GM21528 (cell line): Measurements from ENCODE around the gene KCP.

ENCODE experiments used
- ATAC-seq: cut with Tn5 transposase; IDR thresholded peaks from one replicate; pipeline ENCODE4 v1.9.1; 2021; ENCODE audit warnings: mild to moderate bottlenecking, moderate library complexity; ENCODE audit not compliant: unreplicated experiment, low FRiP score

KCP gene

DNA sequence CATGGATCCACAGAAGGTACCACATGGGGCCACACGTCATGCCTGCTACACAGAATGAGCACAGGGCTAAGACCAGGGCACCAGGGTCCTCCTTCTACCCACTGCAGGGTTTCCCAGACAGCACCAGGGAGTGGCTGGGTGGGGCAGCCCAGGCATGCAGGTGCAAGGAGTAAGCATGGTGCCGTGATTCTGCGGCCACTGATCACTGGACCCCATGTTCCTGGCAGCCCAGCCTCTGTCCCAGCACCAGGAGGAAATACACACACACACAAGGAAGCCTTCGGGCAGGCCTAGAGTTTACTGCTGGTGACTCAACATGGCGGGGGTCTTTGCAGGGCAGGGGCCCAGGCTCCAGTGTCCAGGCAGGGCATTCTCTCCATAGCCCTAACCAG is 33.9 kb downstream of the KCP start:
- no peak for ATAC-seq

GRCh38 chr7:128876127-128876526 is 34.4 kb downstream of the KCP start:
- no peak for ATAC-seq

DNA sequence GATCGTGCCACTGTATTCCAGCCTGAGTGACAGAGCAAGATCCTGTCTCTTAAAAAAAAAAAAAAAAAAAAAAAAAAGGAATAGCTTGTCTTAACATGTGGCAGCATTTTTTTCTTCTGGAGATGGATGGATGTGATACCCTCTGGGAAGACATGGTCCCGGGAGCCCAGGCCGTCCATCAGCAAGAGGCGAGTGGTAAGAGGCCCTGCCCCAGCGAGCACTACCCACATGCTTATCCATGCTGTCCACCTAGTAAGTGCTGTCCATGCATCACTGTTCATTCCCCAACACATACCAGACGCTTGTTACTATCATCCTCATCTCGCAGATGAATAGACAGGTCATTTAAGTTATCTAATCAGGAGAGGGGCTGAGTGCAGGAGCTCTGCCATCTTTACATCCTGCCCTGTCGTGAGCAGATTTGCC is 35.0 kb downstream of the KCP start:
- no peak for ATAC-seq

DNA sequence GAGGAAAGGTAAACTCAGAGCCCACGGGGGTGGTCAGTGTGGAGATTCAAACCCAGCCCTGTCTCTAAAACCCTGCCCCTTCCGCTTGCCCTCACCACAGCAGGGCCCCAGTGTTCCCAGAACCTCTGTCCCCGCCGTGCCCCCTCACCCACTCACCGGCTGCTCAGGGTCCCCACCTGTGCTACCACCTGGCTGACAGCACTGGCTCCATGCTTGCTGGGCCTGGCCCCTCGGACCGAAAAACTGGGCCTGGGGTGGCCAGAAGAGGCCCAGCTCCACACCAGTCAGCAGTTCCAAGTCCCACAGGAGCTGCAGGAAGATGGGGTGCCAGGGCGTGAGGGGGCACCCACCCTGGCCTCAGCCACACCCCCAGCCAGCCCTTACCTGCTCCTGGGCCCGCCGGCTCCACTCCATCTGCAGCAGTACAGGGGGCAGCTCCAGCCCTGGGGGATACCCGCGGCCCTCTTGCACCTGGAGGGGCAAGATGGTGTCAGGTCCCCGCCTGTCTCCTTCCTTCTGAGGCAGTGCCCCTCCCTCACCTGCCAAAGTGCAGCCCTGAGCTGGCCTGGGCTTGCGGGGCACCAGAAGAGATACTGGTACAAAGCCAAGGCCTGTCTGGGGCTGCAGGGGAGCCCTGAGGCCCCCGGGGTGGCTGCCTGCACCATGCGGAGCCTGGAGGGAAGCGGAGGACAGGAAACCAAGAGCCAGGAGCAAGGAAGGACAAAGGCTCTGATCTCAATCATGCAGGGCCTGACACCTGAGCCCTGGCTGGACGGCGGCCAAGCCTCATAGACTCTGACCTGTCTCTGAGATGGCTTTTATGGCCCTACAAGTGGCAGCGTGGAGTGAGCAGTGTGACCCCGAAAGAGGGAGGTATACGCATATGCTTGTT is 36.1 kb downstream of the KCP start:
- ATAC-seq, result no peak

DNA sequence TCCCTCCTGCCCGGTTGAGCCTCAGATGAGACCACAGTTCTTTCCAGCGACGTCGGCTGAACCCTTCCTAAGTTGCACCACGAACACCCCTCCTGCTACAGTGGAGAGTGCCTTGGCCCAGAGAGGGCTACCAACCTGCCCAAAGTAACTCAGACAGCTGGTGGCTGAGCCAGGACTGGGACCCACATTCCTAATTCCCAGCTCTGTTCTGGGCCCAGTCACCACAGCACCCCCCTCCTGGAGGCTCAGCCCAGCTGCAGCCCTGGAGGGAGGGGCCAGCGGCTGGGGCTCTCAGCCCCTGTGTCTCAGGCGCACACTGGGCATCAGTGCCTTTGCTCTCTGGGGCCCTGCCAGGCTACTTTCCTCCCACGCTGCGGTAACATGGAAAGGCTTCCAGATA is 37.3 kb downstream of the KCP start:
- no peak for ATAC-seq

GRCh38 chr7:128872394-128872824 is 38.1 kb downstream of the KCP start:
- no peak for ATAC-seq

GRCh38 chr7:128871050-128871449 is 39.5 kb downstream of the KCP start:
- no peak for ATAC-seq

DNA sequence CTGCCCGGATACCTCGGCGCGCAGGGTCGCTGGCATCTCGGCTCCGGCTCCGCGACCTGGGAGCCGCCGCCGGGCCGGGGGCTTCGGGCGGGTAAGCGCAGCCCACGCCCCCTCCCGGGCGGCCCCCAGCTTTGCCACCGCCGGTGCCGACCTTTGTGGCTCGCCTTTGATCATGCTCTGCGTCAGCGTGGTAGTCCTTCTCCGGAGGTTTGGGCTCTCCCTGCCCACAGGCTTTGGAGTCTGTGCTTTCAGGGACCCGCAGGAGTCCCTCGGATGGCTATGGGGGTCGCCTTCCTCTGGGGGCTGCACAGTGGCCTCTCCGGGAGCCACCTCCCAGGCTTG is 40.6 kb downstream of the KCP start:
- ATAC-seq, result no peak

DNA sequence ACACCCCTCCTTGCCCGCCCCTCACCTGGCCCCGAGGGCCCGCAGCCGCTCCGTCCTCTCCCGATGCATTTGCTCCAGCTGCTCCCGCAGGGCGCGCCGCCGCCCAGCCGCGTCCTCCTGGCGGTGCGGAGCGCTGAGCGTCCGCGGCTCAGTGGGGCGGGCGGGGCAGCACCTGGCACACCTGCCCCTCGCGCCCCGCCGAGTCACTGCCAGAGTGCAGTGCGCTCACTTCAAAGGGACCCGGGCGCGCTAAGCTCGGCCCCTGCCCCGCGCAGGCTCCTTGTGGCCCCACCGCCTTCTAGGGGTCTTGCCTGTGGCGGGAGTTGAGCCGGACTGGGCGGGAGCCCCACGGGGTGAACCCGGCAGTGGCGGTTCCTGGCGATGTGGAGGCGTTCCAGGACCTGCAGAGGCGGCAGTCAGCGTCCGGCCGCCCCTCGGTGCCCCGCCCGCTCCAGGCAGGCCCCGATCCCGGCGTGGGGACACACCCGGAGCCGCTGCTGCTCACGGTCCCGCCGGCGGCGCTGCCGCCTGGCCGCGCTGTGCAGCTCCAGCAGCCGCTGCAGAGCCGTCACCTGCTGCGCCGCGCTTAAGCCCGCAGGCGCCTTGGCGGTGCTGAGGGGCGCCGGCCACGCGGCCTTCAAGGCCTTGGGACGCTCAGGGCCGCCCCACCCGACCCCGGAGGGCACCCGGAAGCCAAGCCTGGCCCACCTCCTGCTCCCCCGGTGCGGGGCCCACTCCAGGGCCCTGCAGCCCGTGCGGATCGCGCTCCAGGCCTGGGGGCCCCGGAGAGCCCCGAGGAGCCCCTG is 41.2 kb downstream of the KCP start:
- peak; percentile 51 for ATAC-seq

DNA sequence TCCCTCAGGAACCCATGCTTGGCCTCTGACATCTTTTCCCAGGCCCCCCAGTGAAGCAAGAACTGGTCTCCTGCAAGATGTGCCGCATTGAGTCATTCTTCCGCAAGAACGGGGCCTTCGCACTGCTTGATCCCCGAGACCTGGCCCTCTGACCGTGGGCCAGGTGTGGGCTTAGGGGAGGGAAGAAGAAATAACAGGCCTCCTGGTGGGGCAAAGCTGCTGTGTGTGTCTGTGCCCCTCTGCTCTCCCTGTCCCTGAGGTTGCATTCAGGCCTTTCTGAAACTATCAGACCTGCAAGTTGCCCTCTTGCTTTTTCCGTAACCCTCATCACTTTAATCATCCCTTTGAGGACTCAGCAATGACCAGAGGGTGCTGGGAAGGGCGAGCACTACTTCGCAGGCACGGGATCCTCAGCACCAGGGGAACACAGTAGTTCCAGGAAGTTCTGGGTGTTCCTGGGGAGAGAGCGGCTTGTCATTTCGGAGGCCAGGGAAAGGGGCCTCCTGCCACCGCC is 41.8 kb downstream of the KCP start:
- no peak for ATAC-seq

DNA sequence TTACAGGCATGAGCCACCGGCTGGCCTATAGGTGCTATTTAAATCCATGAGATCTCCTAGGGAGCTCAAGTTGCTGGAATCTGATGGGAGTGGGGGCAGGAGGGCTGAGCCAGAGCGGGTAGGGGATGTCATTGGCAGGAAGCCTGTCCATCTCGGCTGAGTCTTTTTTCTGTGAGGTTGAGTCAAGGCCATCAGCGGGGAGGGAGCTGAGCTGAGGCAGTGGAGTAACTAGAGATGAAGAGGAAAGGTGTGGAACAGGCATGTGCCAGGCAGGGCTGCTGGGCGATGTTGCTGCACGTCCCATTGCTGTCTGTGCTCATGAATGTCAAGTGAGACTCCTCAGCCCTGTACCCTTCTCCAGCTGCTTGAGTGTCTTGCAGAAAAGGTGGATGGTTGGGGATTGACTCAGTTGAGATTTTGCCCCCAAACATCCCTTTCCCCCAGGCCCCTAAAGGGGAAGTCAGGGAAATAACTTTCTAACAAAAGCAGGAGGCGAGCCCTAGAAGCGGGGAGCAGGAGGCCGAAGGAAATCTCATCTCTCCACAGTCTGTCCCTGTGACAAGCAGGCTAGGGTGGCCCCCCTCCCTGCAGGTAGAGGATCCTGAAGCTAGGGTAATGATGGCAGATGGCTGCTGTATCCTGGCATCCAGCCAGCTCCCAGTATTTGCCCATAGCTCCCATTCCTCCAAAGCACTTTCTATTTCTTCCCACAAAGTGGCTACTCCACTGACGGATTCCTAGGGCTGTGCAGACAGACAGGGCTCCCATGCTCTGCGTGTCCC is 42.5 kb downstream of the KCP start:
- ATAC-seq, result no peak

DNA sequence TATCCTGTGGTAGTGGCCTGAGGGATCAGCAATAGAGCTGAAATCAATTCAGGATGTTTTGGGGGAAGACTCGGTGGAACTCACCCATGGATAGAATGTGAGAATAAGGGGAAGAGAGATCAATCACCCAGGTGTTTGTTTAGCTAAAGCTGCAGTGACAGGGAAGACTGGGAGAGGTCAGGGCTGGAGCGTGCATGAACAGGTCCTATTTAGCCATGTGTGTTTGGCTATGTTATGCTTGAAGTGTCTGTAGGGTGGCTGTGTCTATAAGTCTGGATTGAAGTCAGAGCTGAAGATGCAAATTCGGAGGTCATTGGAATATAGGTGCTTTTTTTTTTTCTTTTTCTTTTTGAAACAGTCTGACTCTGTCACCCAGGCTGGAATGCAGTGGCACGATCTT is 43.3 kb downstream of the KCP start:
- no peak for ATAC-seq

DNA sequence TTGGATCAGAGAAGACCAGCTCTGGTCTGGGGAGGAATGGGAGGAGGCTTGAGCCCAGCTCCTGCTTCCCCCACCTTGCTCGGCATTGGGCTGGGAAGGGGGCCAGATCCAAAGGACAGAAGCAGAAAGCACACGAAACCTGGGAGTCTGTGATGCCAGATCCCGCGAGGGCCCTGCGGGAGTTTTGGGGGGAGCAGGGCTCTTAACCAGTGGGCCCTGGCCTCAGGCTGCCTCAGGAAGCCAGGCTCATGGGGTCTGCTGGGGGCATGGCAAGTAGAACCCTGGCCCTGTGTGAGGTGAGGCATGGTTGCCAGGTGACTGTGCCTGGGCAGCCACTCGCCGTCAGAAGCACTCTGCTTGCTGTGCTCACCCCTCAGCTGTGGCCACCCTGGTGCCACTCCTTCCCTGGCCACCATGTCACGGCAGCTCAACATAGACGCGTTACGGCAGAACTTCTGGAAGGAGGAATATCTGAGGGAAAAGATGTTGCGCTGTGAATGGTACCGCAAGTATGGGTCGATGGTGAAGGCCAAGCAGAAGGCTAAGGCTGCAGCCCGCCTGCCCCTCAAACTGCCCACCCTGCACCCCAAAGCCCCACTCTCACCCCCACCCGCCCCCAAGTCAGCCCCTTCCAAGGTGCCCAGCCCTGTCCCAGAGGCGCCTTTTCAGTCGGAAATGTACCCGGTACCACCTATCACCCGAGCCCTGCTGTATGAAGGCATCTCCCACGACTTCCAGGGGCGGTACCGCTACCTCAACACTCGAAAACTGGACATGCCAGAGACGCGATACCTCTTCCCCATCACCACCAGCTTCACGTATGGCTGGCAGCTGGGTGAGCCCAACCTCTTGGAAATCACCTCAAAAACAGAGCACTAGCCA is 44.3 kb downstream of the KCP start:
- ATAC-seq, result no peak

DNA sequence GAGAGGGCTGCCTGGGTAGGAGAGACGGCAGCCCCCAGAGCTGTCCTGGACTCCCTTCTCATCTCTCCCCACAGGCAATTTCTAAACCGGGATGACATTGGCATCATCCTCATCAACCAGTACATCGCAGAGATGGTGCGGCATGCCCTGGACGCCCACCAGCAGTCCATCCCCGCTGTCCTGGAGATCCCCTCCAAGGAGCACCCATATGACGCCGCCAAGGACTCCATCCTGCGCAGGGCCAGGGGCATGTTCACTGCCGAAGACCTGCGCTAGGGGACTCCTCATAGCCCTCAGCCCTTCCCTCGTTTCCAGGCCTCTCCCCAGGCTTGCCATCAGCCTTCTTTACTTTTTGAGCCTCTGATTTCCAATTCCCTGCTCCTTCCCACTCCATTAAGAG is 45.2 kb downstream of the KCP start:
- ATAC-seq, result no peak

DNA sequence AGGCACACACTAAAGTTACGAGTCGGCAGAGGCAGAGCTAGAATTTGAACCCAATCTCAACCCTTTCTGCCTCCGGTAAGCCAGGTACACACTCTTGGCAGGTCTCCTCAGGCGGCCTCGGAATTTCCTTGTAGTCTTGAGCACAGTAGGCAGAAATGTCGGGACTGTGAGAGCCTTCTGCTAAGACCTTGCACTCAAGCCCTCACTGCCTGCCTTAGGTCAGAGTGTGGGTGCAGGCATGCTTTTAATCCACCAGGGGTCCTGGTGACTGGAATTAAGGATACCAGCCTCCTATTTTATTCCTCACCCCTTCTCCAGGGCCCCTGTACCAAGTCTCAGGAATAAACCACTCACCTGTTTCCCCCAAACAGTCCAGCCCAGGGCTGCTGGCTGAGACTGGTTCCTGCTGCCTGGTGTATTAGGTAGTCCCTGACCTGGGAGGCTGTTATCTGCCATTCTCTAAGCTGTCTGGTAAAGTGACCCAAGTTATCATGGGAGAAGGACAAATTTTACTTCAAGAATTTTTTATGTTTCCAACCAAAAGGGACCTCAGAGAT is 47.0 kb downstream of the KCP start:
- ATAC-seq, result peak; percentile 41

DNA sequence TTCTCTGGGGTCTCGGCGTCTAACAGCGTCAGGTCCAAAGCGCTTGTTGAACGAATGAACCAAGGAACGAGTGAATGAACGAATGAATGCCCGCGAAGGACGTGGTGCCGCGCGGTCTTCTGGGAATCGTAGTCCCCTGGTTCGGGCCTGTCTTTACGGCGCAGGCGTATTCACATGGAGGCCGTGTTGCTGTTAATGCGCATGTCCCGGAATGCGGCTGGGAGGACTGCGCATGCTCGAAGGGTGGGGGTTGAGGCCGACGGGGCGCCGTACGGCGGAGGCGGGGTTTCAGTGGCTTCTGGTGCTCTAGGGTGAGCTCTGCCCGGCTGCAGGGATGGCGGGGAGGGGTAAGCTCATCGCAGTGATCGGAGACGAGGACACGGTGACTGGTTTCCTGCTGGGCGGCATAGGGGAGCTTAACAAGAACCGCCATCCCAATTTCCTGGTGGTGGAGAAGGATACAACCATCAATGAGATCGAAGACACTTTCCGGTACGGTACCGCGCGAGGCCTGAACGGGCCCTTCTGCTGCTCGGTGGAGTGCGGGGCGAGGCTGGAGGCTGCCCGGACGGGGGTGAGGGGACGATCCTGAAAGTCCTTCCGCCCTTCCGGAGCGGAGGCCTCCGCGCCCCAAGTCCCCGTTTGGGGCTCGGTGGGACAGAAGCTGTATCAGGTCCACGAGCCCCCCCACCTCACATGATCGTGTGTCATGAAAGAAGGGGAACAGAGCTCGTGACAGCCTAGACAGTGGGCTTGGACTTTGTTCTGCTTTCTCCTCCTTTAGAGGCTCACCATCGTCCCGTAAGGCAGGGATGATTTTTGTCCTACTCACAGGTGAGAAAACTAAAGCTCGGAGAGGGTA is 47.7 kb downstream of the KCP start, which contains the start of gene ATP6V1F:
ATP6V1F (plus strand) TSS at position 286 of the 862 bp plus-strand sequence; CDS start at position 335, 49 bp downstream.
- peak; percentile 86 for ATAC-seq

DNA sequence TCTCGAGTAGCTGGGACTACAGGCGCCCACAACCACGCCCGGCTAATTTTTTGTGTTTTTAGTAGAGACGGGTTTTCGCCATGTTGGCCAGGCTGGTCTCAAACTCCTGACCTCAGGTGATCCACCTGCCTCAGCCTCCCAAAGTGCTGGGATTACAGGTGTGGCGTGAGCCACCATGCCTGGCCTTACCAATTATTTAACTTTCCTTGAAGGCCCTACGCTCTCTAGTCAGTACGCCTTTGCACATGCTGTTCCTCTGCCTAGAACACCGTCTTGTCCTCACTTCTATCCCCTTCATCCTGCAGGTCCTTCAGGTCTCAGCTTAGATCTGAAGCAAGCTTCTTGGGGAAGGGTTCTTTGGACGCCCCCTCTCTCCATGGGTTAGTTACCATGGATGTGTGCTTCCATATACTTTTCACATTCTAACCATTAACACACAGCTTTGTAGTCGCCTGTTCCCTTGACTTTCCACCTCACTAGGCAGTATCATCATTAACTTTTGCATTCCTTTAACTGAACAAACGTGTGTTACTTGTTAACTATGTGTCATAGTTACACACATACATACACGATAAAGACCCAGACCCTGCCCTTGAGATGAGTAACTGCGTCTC is 48.4 kb downstream of the KCP start:
- ATAC-seq, result peak; percentile 7
